NCI-H1436 (cell line): ENCODE results near the gene CSTF1.

Experiments
- DNase-seq: peaks from one replicate; lab custom pipeline; 2025; lab: John Stamatoyannopoulos, UW

Gene CSTF1

GRCh38 chr20:56392132-56392880, at the start of gene CSTF1, which contains the start of gene AURKA:
CSTF1 (plus strand) TSS chr20:56392645; CDS start chr20:56395553, 2,908 bp downstream.
AURKA (minus strand) TSS chr20:56392215; CDS start chr20:56388197, 4,018 bp downstream.
- peak; percentile 97 for DNase-seq

GRCh38 chr20:56342783-56343182, 49.7 kb upstream of the CSTF1 start:
- DNase-seq, result no peak

DNA sequence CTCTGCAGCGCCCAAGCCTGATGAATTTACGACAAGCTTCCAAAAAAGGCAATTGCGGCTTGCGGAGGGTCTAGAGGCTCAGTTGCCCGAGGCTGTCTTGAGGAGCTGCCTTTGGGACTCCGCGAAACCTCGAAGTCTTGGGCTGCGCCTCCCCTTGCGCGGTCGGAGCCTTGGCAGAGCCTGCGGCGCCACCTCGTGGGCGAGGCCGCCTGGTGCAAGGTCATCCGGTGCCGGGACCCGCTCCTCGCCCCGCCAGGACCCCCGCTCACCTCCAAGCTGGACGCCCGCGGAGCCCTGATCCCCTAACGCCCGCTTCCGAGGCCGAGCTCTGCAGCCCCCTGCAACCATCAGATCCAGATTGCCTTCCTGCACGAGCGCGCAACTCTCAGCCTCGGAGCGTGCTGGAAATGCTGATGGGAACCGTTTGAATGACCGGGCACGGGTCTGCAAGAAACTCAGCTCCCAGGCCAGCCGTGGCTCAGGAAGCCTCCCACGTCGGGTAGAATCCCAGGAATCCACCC, 48.5 kb upstream of the CSTF1 start:
- DNase-seq, result no peak

DNA sequence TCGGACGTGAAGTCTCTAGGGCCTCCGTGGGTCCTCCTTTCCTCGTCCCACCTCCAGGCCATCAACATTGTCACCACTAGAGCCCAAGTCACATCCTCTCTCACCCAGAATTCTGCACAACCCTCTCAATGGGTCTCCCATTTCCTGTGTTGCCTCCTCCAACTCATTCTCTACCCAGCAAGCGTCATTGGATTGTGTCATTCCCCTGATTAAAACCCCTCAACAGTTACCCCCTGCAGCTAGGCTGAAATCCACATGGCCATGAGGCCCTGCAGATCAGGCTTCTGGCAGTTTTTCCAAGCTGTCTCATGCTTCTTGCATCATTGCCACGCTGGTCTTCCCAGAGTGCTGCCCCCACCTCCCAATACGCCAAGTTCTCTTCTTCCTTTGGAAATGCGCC, 46.5 kb upstream of the CSTF1 start:
- no peak for DNase-seq

GRCh38 chr20:56347628-56348304, 44.7 kb upstream of the CSTF1 start:
- no peak for DNase-seq

DNA sequence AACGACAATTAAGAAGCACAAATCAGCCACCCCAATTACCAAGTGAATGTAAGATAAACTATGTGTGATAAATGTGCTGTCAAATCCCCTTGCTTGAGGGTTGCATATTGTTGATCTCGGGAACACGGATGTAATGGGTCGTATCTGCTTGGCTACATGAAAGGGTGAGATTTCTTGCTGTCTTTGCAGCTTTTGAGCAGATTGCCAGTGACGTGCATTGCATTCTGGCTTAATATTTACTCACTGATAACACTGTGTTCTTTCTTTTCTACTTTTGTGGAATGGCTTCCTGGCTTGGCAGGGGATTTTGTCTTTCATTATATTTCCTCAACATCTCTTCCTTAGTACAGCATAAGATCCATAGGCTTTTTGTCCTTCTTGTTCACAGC, 44.1 kb upstream of the CSTF1 start:
- no peak for DNase-seq

DNA sequence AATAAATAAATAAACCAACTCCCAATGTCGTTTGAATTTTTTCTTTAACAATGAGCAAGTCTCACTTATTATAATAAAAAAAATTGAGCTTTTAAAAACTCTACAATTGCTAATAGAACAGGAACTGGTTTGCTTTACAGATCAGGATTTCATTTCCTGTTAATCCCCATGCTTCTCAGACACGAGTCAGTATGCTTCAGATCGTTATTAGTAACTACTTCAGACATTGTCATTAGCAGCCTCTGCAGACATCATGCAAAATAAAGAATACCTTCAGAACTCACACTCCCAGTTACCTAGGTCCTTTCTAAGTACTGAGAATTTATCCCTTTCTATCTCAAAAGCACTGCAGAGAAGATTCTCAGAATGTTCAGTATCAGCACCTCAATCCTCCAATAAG, 43.7 kb upstream of the CSTF1 start:
- no peak for DNase-seq

GRCh38 chr20:56350842-56351241, 41.6 kb upstream of the CSTF1 start:
- DNase-seq, result no peak

DNA sequence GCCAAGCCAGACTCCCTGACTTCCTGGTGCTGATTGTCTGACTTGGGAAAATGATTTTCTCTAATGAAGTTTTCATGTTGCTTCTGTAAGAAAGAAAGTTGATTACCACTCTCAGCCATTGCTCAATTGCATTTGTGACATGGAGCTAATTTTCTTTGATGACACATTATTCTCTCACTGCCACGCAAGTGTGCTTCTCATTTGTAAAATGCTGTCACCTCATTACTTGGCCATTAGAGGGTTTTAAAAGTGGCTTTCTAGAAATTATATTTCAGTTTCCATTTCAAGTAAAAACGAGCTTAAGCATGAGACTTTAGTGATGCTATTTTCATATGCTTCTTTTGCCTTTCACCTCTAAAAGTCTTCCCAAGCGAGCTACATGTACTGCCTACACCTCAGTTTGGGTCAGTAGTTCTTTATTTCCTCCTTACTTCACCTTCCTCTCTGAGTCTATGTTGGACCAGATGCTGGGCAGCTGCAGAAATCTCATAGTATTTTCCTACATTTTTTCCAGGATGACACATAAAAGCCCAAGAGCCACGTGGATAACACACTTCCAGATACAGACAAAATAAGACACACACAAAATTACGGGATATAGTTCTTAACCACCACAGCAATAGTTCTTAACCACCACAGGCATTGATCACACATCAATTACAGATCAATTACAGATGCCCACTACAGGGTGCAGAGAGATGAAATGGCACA, 39.9 kb upstream of the CSTF1 start:
- DNase-seq, result no peak

DNA sequence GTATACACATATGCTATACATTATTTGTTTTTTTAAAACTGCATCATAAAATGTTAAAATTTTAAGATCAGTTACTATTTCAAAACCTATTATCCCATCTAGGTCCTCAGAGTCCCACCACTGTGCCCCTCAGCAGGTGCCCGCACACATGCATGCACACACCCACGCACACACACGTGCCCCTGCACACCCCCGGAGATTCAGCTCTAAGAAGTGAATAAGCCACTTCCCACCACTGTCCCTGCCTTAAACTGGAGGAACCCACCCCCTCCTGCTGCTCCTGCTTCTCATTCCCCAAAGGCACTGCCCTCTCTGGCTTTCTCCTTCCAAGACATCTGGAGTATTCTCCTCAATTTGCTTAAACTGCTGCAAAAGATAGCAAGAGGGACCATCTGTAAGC, 39.1 kb upstream of the CSTF1 start:
- no peak for DNase-seq

DNA sequence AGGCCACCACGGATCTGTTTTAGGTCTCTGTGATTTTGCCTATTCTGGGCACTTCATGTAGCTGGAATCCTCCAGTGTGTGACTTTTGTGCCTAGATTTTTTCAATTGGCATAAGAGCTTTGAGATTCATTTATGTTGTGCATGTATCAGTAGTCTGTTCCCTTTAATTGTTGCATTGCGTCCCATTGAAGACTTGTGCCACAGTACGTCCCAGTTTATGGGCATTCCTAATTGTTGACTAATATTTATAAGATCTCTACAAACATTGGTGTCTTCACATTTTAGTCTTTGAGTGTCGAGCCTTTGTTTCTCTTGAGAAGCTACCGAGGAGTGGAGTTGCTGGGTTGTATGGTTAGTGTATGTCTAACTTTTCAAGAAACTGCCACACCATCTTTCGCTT, 34.4 kb upstream of the CSTF1 start:
- no peak for DNase-seq

DNA sequence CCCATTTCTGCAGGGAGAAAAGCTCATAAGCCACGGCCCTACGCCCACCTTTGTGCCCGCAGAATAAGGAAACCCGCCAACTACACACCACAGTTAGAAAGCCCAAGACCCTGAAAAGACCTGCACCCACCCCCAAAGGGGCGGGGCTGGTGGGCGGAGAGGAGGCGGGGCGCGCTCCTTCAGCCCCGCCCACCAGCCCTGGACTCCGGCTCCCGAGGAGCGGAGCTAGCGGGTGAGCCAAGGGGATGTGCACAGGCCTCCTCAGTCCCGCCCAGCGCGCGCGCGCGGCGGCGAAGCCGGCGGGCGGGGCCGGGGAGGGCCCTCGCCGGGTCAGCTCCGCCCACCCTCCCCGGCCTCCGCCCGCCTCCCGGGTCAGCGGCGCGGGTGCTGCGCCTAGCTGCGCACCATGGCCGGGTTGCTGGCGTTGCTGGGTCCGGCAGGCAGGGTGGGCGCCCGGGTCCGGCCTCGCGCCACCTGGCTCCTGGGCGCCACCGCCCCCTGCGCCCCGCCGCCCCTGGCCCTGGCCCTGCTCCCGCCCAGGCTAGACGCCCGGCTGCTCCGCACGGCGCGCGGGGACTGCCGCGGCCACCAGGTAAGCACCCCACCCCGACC, 33.7 kb upstream of the CSTF1 start, which contains the start of gene FAM210B:
TSS of gene FAM210B (plus strand) at position 375 of the 612 bp plus-strand sequence. CDS start at position 407, 32 bp downstream.
- DNase-seq, result peak; percentile 83

DNA sequence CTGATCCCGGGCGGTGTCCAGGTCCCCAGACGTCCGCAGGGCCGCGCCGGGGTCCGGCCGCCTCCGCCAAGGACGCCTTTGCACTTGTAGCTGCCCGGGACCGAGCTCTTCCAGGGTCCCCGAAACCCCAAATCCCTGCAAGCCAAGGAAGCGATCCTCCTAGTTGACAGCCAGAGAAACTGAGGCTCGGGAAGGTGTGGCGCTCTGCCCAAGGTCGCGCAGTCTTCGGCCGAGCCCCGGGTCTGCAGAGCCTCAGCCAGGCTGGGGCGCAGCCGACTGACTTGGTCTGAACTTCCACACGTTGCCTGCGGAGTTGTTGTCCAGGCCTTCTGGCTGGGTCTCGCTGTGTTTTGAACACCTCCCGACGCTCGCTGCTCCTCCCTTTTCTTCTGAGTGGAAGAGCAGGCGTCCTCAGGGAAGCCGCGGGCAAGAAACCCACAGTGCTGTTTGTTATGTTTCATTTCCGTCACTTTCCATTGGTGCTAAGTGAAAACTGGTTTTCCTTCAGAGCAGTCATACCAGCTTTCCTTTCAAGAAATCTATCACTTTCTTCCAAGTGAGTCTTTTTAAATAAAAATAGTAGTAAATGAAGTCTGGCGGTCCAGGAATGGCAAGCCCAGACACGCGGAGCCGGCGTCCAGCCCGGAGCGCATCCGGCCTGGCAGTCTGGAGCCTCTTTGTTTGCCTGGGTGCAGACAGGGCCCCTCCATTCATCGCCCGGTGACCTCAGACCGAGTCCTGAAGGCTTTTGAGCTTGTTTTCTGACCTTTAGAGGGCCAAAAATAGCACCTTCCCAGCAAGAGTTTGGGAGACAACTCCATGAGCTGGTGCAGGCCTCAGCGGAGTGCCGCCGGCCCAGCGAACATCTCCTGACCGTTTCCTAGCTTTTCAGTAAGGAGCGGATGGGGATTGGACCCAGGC, 33.0 kb upstream of the CSTF1 start:
- no peak for DNase-seq

GRCh38 chr20:56360133-56360907, 32.1 kb upstream of the CSTF1 start:
- DNase-seq, result no peak

DNA sequence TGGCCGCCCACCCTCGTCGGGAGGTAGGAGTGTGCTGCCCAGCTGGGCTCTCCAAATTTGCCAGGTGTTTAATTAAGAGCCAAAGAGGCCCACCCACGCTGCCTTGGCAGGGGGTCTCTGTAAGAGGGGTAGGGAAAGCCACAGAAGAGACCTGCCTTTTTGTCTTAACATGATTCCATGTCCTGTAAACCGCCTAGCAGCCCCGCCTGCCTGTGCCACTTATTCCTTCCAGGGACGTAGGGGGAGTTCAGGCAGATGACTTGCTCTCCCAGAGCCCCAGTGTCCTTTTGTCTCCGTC, 31.6 kb upstream of the CSTF1 start:
- DNase-seq, result no peak

DNA sequence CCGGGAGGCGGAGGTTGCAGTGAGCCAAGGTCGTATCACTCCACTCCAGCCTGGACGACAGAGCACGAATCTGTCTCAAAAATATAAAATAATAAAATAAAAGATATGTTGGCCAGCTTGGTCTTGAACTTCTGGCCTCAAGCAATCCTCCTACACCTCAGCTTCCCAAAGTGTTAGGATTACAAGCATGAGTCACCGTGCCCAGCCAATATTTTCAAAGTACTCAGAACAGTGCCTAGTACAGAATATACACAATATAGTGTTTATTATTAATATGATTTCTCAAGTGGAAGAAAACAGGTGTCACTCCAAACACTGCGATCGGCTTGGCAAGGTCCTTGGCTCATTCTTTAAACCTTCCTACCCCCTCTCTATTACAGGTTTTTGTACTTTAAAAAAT, 30.5 kb upstream of the CSTF1 start:
- DNase-seq, result no peak

DNA sequence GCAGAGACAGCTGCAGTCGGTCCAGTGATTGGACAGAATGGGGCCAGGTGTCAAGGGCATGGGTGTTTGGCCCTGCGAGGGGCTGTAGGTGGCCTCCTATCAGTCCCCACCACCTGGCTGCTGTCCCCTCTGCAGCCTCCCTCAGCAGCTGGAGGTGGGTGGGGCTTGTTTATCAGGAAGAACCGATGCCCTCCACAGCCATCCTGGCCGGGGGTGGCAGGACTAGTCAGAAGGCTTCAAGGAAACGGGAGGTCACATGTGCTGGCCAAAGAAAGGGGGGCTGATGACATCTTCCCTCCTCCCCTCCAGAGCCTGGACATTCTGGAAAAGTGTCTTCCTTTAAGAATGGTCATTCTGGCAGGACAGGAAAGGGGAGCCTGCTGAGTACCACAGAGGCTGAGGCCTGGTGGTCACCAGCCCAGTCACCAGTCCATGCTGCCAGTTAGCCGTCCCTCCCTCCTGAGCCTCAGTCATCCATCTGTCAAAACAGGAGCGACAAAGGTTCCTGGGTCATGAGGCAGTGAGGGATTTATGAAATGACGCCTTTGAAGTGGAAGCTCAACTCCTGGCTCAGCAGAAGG, 29.5 kb upstream of the CSTF1 start:
- DNase-seq, result no peak

- no peak for DNase-seq
Observed at GRCh38 chr20:56363491-56363890, 29.0 kb upstream of the CSTF1 start.

DNA sequence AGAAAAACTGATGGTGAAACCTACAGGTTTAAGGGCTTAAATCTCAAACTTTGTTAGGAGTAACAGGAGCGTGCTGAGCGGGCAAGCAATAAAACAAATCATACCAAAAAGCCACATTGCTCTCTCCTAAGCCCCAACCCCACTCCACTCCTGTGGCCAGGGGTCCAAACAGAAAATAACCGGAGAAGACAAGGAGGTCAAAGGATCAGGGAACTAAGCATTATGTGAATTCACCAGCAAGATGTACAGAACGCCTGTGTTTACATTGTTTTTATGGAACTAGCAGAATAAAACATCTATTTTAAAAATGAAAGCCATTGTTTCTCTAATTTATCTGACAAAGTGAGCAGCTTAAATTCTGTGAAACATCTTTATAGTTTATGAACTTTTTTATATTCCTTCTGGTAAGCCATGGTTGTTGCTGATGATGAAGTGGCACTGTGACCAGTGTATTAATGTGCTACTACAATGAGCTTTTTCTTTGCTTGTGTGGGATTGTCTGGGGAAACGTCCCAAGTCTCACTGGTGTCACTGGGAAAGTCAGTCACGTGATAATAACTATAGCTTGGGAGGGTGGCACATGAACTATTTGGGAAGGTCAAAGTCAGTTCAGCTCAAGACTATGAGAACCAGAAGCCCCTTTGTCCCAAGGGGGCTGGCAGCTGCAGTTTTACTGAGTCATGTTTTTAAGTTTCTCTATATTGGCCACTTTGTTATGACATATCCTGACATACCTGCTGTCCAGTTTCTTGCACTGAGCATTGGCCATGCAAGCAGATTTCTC, 23.9 kb upstream of the CSTF1 start:
- no peak for DNase-seq
